CD8-positive, alpha-beta memory T cell (primary cell): ENCODE results near the gene SLX4. TPM values are rescaled to one million over a fixed set of nuclear protein-coding genes. Genes with fewer than 3 reads are reported as not detected.

Experiments used
- CTCF ChIA-PET: fragments of 350-600 bp; sonication (Branson Sonifier 250); formaldehyde crosslinking; loops from one replicate; lab custom pipeline; 2021; ENCODE audit warnings: antibody characterized with exemption; lab: Charles Lee
- POLR2A ChIA-PET: fragments of 350-600 bp; sonication (Branson Sonifier 250); formaldehyde crosslinking; loops from one replicate; lab custom pipeline; 2021; ENCODE audit warnings: antibody characterized with exemption; lab: Charles Lee
- DNase-seq, 5 donors: peaks; one replicate each; pipeline versions ENCODE4 v3.0.0 to v3.0.0-alpha.2; 2020 to 2022; ENCODE audit warnings: mixed read lengths in 1 of 5
- H3K27ac ChIP-seq: one replicate; pipeline ENCODE4 v1.7.0; 2013; ENCODE audit warnings: low read depth, mild to moderate bottlenecking, low read length, moderate library complexity
- H3K27me3 ChIP-seq: 2 replicates; pipeline ENCODE4 v1.7.0; 2013; ENCODE audit warnings: low read length, mild to moderate bottlenecking; ENCODE audit not compliant: insufficient read depth, poor library complexity, severe bottlenecking
- H3K36me3 ChIP-seq: 2 replicates; pipeline ENCODE4 v1.7.0; 2013; ENCODE audit warnings: mild to moderate bottlenecking, low read length, moderate library complexity; ENCODE audit not compliant: insufficient read depth
- H3K4me1 ChIP-seq: 2 replicates; pipeline ENCODE4 v1.7.0; 2013; ENCODE audit warnings: mild to moderate bottlenecking, low read length, moderate library complexity; ENCODE audit not compliant: insufficient read depth
- H3K4me3 ChIP-seq: 2 replicates; pipeline ENCODE4 v1.7.0; 2013; ENCODE audit warnings: mild to moderate bottlenecking, low read length
- H3K9me3 ChIP-seq: 2 replicates; pipeline ENCODE4 v1.7.0; 2013; ENCODE audit warnings: mild to moderate bottlenecking, low read length
- H3K27ac Mint-ChIP-seq, 8 donors: one replicate each; pipeline ENCODE4 v1.8.0; 2020 to 2021; ENCODE audit warnings: mixed read lengths in 8 of 8, mild to moderate bottlenecking in 6 of 8, inconsistent platforms in 3 of 8, moderate library complexity in 3 of 8
- H3K27me3 Mint-ChIP-seq, 2 donors: one replicate each; pipeline ENCODE4 v1.8.0; 2020 to 2021; ENCODE audit warnings: mixed read lengths in 2 of 2, mild to moderate bottlenecking in 1 of 2, moderate library complexity in 1 of 2
- H3K36me3 Mint-ChIP-seq, 3 donors: one replicate each; pipeline ENCODE4 v1.8.0; 2020 to 2021; ENCODE audit warnings: mixed read lengths in 3 of 3, inconsistent platforms in 1 of 3, mild to moderate bottlenecking in 1 of 3
- H3K4me1 Mint-ChIP-seq, 3 donors: one replicate each; pipeline ENCODE4 v1.8.0; 2020 to 2021; ENCODE audit warnings: mixed read lengths in 3 of 3, inconsistent platforms in 1 of 3, mild to moderate bottlenecking in 1 of 3
- H3K4me3 Mint-ChIP-seq, 7 donors: one replicate each; pipeline ENCODE4 v1.8.0; 2020 to 2021; ENCODE audit warnings: mixed read lengths in 7 of 7, mild to moderate bottlenecking in 6 of 7, moderate library complexity in 4 of 7, inconsistent platforms in 2 of 7
- H3K9me3 Mint-ChIP-seq, 5 donors: one replicate each; pipeline ENCODE4 v1.8.0; 2020 to 2022; ENCODE audit warnings: mixed read lengths in 5 of 5, mild to moderate bottlenecking in 3 of 5, moderate library complexity in 2 of 5, inconsistent platforms in 1 of 5
- polyA plus RNA-seq: library from polyadenylated mRNA; unstranded; fragments of 300-500 nt; fragmentation: Illumina TruSeq; gene quantifications from one replicate; pipeline ENCODE4 v1.2.3, GENCODE V29; 2021
- total RNA-seq, 2 experiments: library from RNA; stranded (reverse); gene quantifications; one replicate each; pipeline ENCODE4 v1.2.3, GENCODE V29; 2021

SLX4 gene
- total and polyA plus RNA-seq, 3 experiments from 2014 or later, result 0.63 to 11.7 (median 11.6) TPM

GRCh38 chr16:3561626-3562025 is 49.8 kb downstream of the SLX4 start:
- H3K4me1 Mint-ChIP-seq, result no peaks in the 10 kb centered on the region
- ChIA-PET POLR2A (no interaction called here), CTCF (no interaction called here)
- peaks cover 56% of the 10 kb centered on the region for H3K36me3 ChIP-seq
- DNase-seq, result no peak
- no peak overlapping the region for H3K4me3 Mint-ChIP-seq
- peaks cover 0 to 82% (median 12%) of the 10 kb centered on the region in 3 donors for H3K36me3 Mint-ChIP-seq
- no peaks in the 10 kb centered on the region for H3K4me1 ChIP-seq
- H3K27ac Mint-ChIP-seq, result peak overlapping the region in 2 of 8 donors; percentile 63 to 84
- no peak overlapping the region for H3K4me3 ChIP-seq
- no peak overlapping the region for H3K27ac ChIP-seq
- H3K9me3 ChIP-seq, result no peaks in the 10 kb centered on the region
- no peaks in the 10 kb centered on the region for H3K27me3 Mint-ChIP-seq
- H3K27me3 ChIP-seq, result no peaks in the 10 kb centered on the region
- H3K9me3 Mint-ChIP-seq, result no peaks in the 10 kb centered on the region

- Histone ChIP-seq H3K27me3 (no peaks in the 10 kb centered on the region), H3K27ac (no peak overlapping the region), H3K4me3 (no peak overlapping the region), H3K4me1 (no peaks in the 10 kb centered on the region), H3K36me3 (peaks cover 66% of the 10 kb centered on the region), H3K9me3 (no peaks in the 10 kb centered on the region)
- peaks cover 15 to 86% (median 26%) of the 10 kb centered on the region in 3 donors for H3K36me3 Mint-ChIP-seq
- H3K4me3 Mint-ChIP-seq, result no peak overlapping the region
- ChIA-PET POLR2A (interaction anchor here (0.7 kb wide), 1 partner anchor 10 kb away, joined by 4 read pairs; no protein-coding TSS in a partner anchor), CTCF (no interaction called here)
- H3K27me3 Mint-ChIP-seq, result no peaks in the 10 kb centered on the region
- no peaks in the 10 kb centered on the region for H3K9me3 Mint-ChIP-seq
- H3K4me1 Mint-ChIP-seq, result peaks cover 0 to 10% (median 3%) of the 10 kb centered on the region in 3 donors
- H3K27ac Mint-ChIP-seq, result peak overlapping the region in 3 of 8 donors; percentile 57 to 80 (median 64)
- peak in 1 of 5 donors; percentile 23 for DNase-seq
Observed at GRCh38 chr16:3554351-3554928, 57.0 kb downstream of the SLX4 start.

DNA sequence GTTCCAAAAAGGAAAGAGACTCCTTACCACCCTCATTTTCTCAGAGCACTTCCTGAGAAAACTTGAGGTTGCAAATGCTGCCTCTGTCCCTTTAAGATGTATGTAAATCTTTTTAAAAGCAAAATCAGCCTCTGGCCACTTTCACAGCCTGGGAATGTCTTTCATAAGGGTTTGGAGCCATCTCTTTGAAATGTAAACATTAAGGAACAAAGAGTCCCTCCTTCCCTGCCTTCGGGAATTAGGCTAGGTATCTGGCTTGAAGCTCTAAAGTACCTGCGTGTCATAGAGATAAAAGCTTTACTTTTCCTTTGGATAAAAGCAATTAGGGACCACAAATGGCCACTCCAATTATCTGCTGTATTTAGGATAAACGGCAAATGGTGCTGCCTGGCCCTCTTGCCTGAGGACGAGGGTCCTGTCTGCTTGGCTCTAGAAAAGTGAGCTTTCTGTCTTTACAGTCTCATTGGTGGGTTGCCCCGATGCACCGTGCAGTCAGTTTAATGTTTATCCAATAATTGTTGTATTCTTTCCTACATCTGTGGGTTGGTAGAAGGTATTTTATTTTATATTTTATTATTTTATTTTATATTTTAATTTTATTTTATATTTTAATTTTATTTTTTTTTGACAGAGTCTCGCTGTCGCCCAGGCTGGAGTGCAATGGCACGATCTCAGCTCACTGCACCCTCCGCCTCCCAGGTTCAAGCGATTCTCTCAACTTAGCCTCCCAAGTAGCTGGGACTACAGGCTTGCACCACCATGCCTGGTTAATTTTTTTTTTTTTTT is 58.1 kb downstream of the SLX4 start:
- H3K27me3 Mint-ChIP-seq, result no peaks in the 10 kb centered on the region
- H3K36me3 Mint-ChIP-seq, result peaks cover 15 to 89% (median 25%) of the 10 kb centered on the region in 3 donors
- POLR2A ChIA-PET, result interaction anchor here (0.7 kb wide), 1 partner anchor 9 kb away, joined by 4 read pairs; no protein-coding TSS in a partner anchor

GRCh38 chr16:3550851-3551847 is 60.3 kb downstream of the SLX4 start:
- no peaks in the 10 kb centered on the region for H3K9me3 ChIP-seq
- peak overlapping the region in 6 of 8 donors; percentile 9 to 84 (median 44) for H3K27ac Mint-ChIP-seq
- peaks cover 58% of the 10 kb centered on the region for H3K36me3 ChIP-seq
- no peak overlapping the region for H3K4me3 Mint-ChIP-seq
- peaks cover 15 to 86% (median 24%) of the 10 kb centered on the region in 3 donors for H3K36me3 Mint-ChIP-seq
- H3K27ac ChIP-seq, result no peak overlapping the region
- ChIA-PET CTCF (no interaction called here), POLR2A (no interaction called here)
- no peak overlapping the region for H3K4me3 ChIP-seq
- H3K4me1 ChIP-seq, result no peaks in the 10 kb centered on the region
- H3K4me1 Mint-ChIP-seq, result peaks cover 0 to 10% (median 3%) of the 10 kb centered on the region in 3 donors
- no peaks in the 10 kb centered on the region for H3K27me3 Mint-ChIP-seq
- no peak for DNase-seq
- H3K27me3 ChIP-seq, result no peaks in the 10 kb centered on the region
- no peaks in the 10 kb centered on the region for H3K9me3 Mint-ChIP-seq

More for the DNA sequence above, 58.1 kb downstream of the SLX4 start:
- Histone ChIP-seq H3K27me3 (no peaks in the 10 kb centered on the region), H3K27ac (no peak overlapping the region), H3K9me3 (no peaks in the 10 kb centered on the region), H3K36me3 (peaks cover 68% of the 10 kb centered on the region), H3K4me3 (no peak overlapping the region), H3K4me1 (no peaks in the 10 kb centered on the region)
- H3K4me1 Mint-ChIP-seq, result peaks cover 0 to 10% (median 3%) of the 10 kb centered on the region in 3 donors
- no peaks in the 10 kb centered on the region for H3K9me3 Mint-ChIP-seq
- CTCF ChIA-PET, result interaction anchor here (1.1 kb wide), 1 partner anchor 15 kb away, joined by 3 read pairs; no protein-coding TSS in a partner anchor
- H3K27ac Mint-ChIP-seq, result peak overlapping the region in 3 of 8 donors; percentile 11 to 57 (median 33)
- no peak overlapping the region for H3K4me3 Mint-ChIP-seq
- no peak for DNase-seq

- no peaks in the 10 kb centered on the region for H3K27me3 Mint-ChIP-seq
- peaks cover 15 to 86% (median 27%) of the 10 kb centered on the region in 3 donors for H3K36me3 Mint-ChIP-seq
- CTCF ChIA-PET, result no interaction called here
- Histone ChIP-seq H3K27me3 (no peaks in the 10 kb centered on the region), H3K4me1 (no peaks in the 10 kb centered on the region), H3K4me3 (no peak overlapping the region), H3K36me3 (peaks cover 58% of the 10 kb centered on the region), H3K27ac (no peak overlapping the region), H3K9me3 (no peaks in the 10 kb centered on the region)
- no peak overlapping the region for H3K4me3 Mint-ChIP-seq
- DNase-seq, result no peak
- peak overlapping the region in 1 of 8 donors; percentile 71 for H3K27ac Mint-ChIP-seq
- peaks cover 0 to 10% (median 1%) of the 10 kb centered on the region in 3 donors for H3K4me1 Mint-ChIP-seq
- POLR2A ChIA-PET, result interaction anchor here (0.6 kb wide), 1 partner anchor 13 kb away, joined by 3 read pairs; no protein-coding TSS in a partner anchor
- no peaks in the 10 kb centered on the region for H3K9me3 Mint-ChIP-seq
Observed at GRCh38 chr16:3549906-3550305, 61.5 kb downstream of the SLX4 start.

DNA sequence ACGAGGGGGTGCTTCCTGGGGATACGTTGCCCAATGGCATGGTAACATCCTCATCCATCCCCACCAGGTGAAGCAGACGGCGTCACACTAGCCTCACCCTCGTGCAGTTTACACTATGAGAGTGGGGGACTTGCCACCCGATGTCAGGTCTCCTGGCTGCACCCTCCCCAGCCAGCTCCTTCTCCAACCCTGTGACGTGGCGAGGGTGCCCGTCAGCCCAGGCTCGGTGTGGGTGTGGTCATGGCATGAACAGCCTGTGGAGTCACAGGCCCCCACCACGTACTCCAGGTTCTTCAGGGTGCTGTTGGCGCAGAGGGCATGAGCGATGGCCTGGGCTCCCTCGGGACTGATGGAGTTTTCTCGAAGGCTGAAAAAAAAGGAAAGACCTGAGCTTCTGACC is 62.5 kb downstream of the SLX4 start:
- H3K4me1 Mint-ChIP-seq, result peaks cover 0 to 10% (median 1%) of the 10 kb centered on the region in 3 donors
- H3K36me3 Mint-ChIP-seq, result peaks cover 15 to 86% (median 27%) of the 10 kb centered on the region in 3 donors
- DNase-seq, result no peak
- H3K27me3 ChIP-seq, result no peaks in the 10 kb centered on the region
- H3K27ac ChIP-seq, result no peak overlapping the region
- CTCF ChIA-PET, result no interaction called here
- peaks cover 55% of the 10 kb centered on the region for H3K36me3 ChIP-seq
- no peaks in the 10 kb centered on the region for H3K27me3 Mint-ChIP-seq
- H3K4me3 Mint-ChIP-seq, result no peak overlapping the region
- H3K4me1 ChIP-seq, result no peaks in the 10 kb centered on the region
- no peaks in the 10 kb centered on the region for H3K9me3 Mint-ChIP-seq
- POLR2A ChIA-PET, result no interaction called here
- peak overlapping the region in 1 of 8 donors; percentile 32 for H3K27ac Mint-ChIP-seq
- H3K9me3 ChIP-seq, result no peaks in the 10 kb centered on the region
- no peak overlapping the region for H3K4me3 ChIP-seq

GRCh38 chr16:3548445-3548844 is 63.0 kb downstream of the SLX4 start:
- H3K27ac ChIP-seq, result no peak overlapping the region

More at GRCh38 chr16:3548445-3548844, 63.0 kb downstream of the SLX4 start:
- Mint-ChIP-seq H3K27ac (peak overlapping the region in 1 of 8 donors; percentile 56), H3K27me3 (no peaks in the 10 kb centered on the region), H3K36me3 (peaks cover 15 to 89% (median 27%) of the 10 kb centered on the region in 3 donors), H3K4me3 (no peak overlapping the region), H3K9me3 (no peaks in the 10 kb centered on the region), H3K4me1 (peaks cover 0 to 10% (median 1%) of the 10 kb centered on the region in 3 donors)
- Histone ChIP-seq H3K4me3 (no peak overlapping the region), H3K4me1 (no peaks in the 10 kb centered on the region), H3K27me3 (no peaks in the 10 kb centered on the region), H3K9me3 (no peaks in the 10 kb centered on the region), H3K36me3 (peaks cover 58% of the 10 kb centered on the region)
- no peak for DNase-seq
- CTCF ChIA-PET, result no interaction called here
- POLR2A ChIA-PET, result no interaction called here
